H1 (cell line): ENCODE data around the gene GBA2.

ENCODE experiments used
- BRCA1 ChIP-seq: IDR thresholded peaks from 2 replicates; pipeline ENCODE4 v1.6.1; 2012; ENCODE audit warnings: low read depth, low read length, improper control_type of control experiment
- CBX5 ChIP-seq: fragments of 300-800, 300-1000 bp; sonication (generic); IDR thresholded peaks from 2 replicates; pipeline ENCODE4 v1.7.1; 2016; ENCODE audit warnings: antibody characterized with exemption, low read length, low read depth
- CBX8 ChIP-seq: fragments of 300-800, 300-1000 bp; sonication (generic); IDR thresholded peaks from 2 replicates; pipeline ENCODE4 v1.7.1; 2016; ENCODE audit warnings: low read depth, low read length, borderline replicate concordance
- CHD2 ChIP-seq: IDR thresholded peaks from 2 replicates; pipeline ENCODE4 v1.6.1; 2012; ENCODE audit warnings: low read length, improper control_type of control experiment
- CTCF ChIP-seq, 3 experiments: IDR thresholded peaks; 1 replicate in 2 of 3; 2 replicates in 1 of 3; pipeline versions ENCODE4 v1.5.1 to v1.6.1; 2011; ENCODE audit warnings: low read length in 3 of 3, mild to moderate bottlenecking in 3 of 3, inconsistent platforms in 2 of 3, low read depth in 1 of 3, moderate library complexity in 1 of 3; ENCODE audit not compliant: insufficient read depth in 1 of 3; ENCODE audit errors: control extremely low read depth in 1 of 3
- EZH2 ChIP-seq: fragments of 200-600 bp; sonication (generic); IDR thresholded peaks from 2 replicates; pipeline ENCODE4 v1.7.1; 2012; ENCODE audit warnings: low read depth, mild to moderate bottlenecking, moderate library complexity, low read length, inconsistent platforms; ENCODE audit not compliant: severe bottlenecking
- FOSL1 ChIP-seq: IDR thresholded peaks from 2 replicates; pipeline ENCODE4 v1.6.1; 2011; ENCODE audit warnings: mild to moderate bottlenecking, low read depth, low read length, moderate library complexity; ENCODE audit not compliant: insufficient read depth
- GABPA ChIP-seq: IDR thresholded peaks from 2 replicates; pipeline ENCODE4 v1.6.1; 2011; ENCODE audit warnings: mild to moderate bottlenecking, low read length, moderate library complexity, borderline replicate concordance; ENCODE audit not compliant: insufficient read depth
- MAFK ChIP-seq: IDR thresholded peaks from 2 replicates; pipeline ENCODE4 v1.6.1; 2012; ENCODE audit warnings: low read depth, mild to moderate bottlenecking, improper control_type of control experiment, low read length
- NRF1 ChIP-seq: IDR thresholded peaks from 2 replicates; pipeline ENCODE4 v1.6.1; 2011; ENCODE audit warnings: mild to moderate bottlenecking, low read depth, low read length, improper control_type of control experiment
- POLR2A ChIP-seq, 2 experiments: IDR thresholded peaks; 1 replicate in 1 of 2; 2 replicates in 1 of 2; pipeline ENCODE4 v1.6.1; 2011; ENCODE audit warnings: low read depth in 2 of 2, low read length in 2 of 2, mild to moderate bottlenecking in 2 of 2; ENCODE audit errors: control extremely low read depth in 1 of 2
- SAP30 ChIP-seq: fragments of 300-600 bp; sonication (generic); IDR thresholded peaks from 2 replicates; pipeline ENCODE4 v1.7.1; 2012; ENCODE audit warnings: low read length, moderate library complexity, mild to moderate bottlenecking, inconsistent platforms; ENCODE audit not compliant: insufficient read depth, insufficient replicate concordance
- USF2 ChIP-seq: IDR thresholded peaks from 2 replicates; pipeline ENCODE4 v1.6.1; 2011; ENCODE audit warnings: low read length, improper control_type of control experiment

- TF ChIP-seq POLR2A (IDR thresholded peaks at IDR 0.05; ENCODE audit: control extremely low read depth in 1 of 2, low read depth in 2 of 2, low read length in 2 of 2): no peak
- no peak for TF ChIP-seq CTCF (IDR thresholded peaks at IDR 0.05; ENCODE audit: control extremely low read depth in 1 of 3, insufficient read depth in 1 of 3, low read depth in 1 of 3, low read length in 3 of 3)
- TF ChIP-seq MAFK: no peak
- TF ChIP-seq FOSL1: no peak
- TF ChIP-seq CBX5: no peak
- TF ChIP-seq NRF1: no peak
- no peak for TF ChIP-seq EZH2
- no peak for TF ChIP-seq BRCA1
- no peak for TF ChIP-seq GABPA
- no peak for TF ChIP-seq CBX8
- no peak for TF ChIP-seq USF2
- no peak for TF ChIP-seq SAP30
- TF ChIP-seq CHD2: no peak
These were observed 22.0 kb upstream of the GBA2 start for GRCh38 chr9:35771075-35771433.
